Measurements from ENCODE around the gene CNOT8. TPM values are rescaled to one million over a fixed set of nuclear protein-coding genes. Genes with fewer than 3 reads are reported as not detected.

Gene CNOT8
- total RNA-seq, 1 donor from 2014 or later: 45.6 TPM

GRCh38 chr5:154860123-154860522, 1.7 kb downstream of the CNOT8 start:
- peak overlapping the region; percentile 92 for H3K4me2 ChIP-seq (ENCODE audit: low read length)
- peaks cover 20% of the 10 kb centered on the region for H3K4me1 ChIP-seq (ENCODE audit: insufficient read depth, low read length)
- no peaks in the 10 kb centered on the region for H3K9me3 ChIP-seq (ENCODE audit: insufficient read depth, low read depth, low read length)
- peak overlapping the region; percentile 99 for H3K27ac ChIP-seq (ENCODE audit: low read depth, low read length)
- Mint-ChIP-seq H3K36me3 (ENCODE audit: low read depth, unreplicated experiment) (peaks cover under 1% of the 10 kb centered on the region), H3K27me3 (ENCODE audit: low read depth, unreplicated experiment) (no peaks in the 10 kb centered on the region), H3K27ac (ENCODE audit: unreplicated experiment) (peak overlapping the region; percentile 86), H3K4me3 (ENCODE audit: unreplicated experiment) (peak overlapping the region; percentile 94), H3K9me3 (ENCODE audit: unreplicated experiment) (no peaks in the 10 kb centered on the region), H3K4me1 (ENCODE audit: low read depth, unreplicated experiment) (peaks cover 23% of the 10 kb centered on the region)
- no peak for FAIRE-seq
- peaks cover 67% of the 10 kb centered on the region for H3K79me2 ChIP-seq (ENCODE audit: insufficient read depth, low read length)
- TF ChIP-seq CTCF (IDR thresholded peaks at IDR 0.05; ENCODE audit: insufficient read depth, low read depth, low read length) (no peak), EZH2 (IDR thresholded peaks at IDR 0.05; ENCODE audit: insufficient read depth, low read length) (no peak)
- H3K4me3 ChIP-seq (ENCODE audit: insufficient read depth, low read depth, low read length): peak overlapping the region; percentile 94
- no peaks in the 10 kb centered on the region for H3K27me3 ChIP-seq (ENCODE audit: insufficient read depth, low read length)
- peak overlapping the region; percentile 91 for H3K9ac ChIP-seq (ENCODE audit: low read length)
- H4K20me1 ChIP-seq (ENCODE audit: insufficient read depth, low read length): peaks cover 57% of the 10 kb centered on the region
- peaks cover 5% of the 10 kb centered on the region for H3K36me3 ChIP-seq (ENCODE audit: insufficient read depth, low read length)
- DNase-seq (ENCODE audit: low read depth): peak; percentile 56
- H2AFZ ChIP-seq (ENCODE audit: low read depth, low read length): no peak overlapping the region

- H3K79me2 ChIP-seq (ENCODE audit: insufficient read depth, low read length): peaks cover 72% of the 10 kb centered on the region
Observed at GRCh38 chr5:154860765-154861164, 2.3 kb downstream of the CNOT8 start.

More at GRCh38 chr5:154860765-154861164, 2.3 kb downstream of the CNOT8 start:
- peaks cover 23% of the 10 kb centered on the region for H3K4me1 Mint-ChIP-seq (ENCODE audit: low read depth, unreplicated experiment)
- H3K36me3 ChIP-seq (ENCODE audit: insufficient read depth, low read length): peaks cover 11% of the 10 kb centered on the region
- no peaks in the 10 kb centered on the region for H3K9me3 Mint-ChIP-seq (ENCODE audit: unreplicated experiment)
- FAIRE-seq (no peak), DNase-seq (ENCODE audit: low read depth) (no peak)
- H3K27ac Mint-ChIP-seq (ENCODE audit: unreplicated experiment): no peak overlapping the region
- peak overlapping the region; percentile 92 for H3K4me2 ChIP-seq (ENCODE audit: low read length)
- H3K4me3 ChIP-seq (ENCODE audit: insufficient read depth, low read depth, low read length): peak overlapping the region; percentile 94
- H3K27me3 ChIP-seq (ENCODE audit: insufficient read depth, low read length): no peaks in the 10 kb centered on the region
- no peaks in the 10 kb centered on the region for H3K27me3 Mint-ChIP-seq (ENCODE audit: low read depth, unreplicated experiment)
- peaks cover 62% of the 10 kb centered on the region for H4K20me1 ChIP-seq (ENCODE audit: insufficient read depth, low read length)
- H2AFZ ChIP-seq (ENCODE audit: low read depth, low read length): no peak overlapping the region
- peaks cover 4% of the 10 kb centered on the region for H3K36me3 Mint-ChIP-seq (ENCODE audit: low read depth, unreplicated experiment)
- TF ChIP-seq CTCF (IDR thresholded peaks at IDR 0.05; ENCODE audit: insufficient read depth, low read depth, low read length): no peak
- no peak for TF ChIP-seq EZH2 (IDR thresholded peaks at IDR 0.05; ENCODE audit: insufficient read depth, low read length)
- peak overlapping the region; percentile 91 for H3K9ac ChIP-seq (ENCODE audit: low read length)
- H3K27ac ChIP-seq (ENCODE audit: low read depth, low read length): no peak overlapping the region
- peak overlapping the region; percentile 94 for H3K4me3 Mint-ChIP-seq (ENCODE audit: unreplicated experiment)
- H3K9me3 ChIP-seq (ENCODE audit: insufficient read depth, low read depth, low read length): no peaks in the 10 kb centered on the region
- peaks cover 20% of the 10 kb centered on the region for H3K4me1 ChIP-seq (ENCODE audit: insufficient read depth, low read length)
